GM12878 (cell line): ENCODE data around the gene UQCC2. TPM values are rescaled to one million over a fixed set of nuclear protein-coding genes. Genes with fewer than 3 reads are reported as not detected.

Experiments used
- ATAC-seq: fragments of 200-7000 bp; cut with Tn5 transposase; 3 replicates; pipeline ENCODE4 v1.9.1; 2020; ENCODE audit warnings: mild to moderate bottlenecking, moderate library complexity
- BruUV-seq: library from RNA; stranded (reverse); fragments of 400-500 nt; replicated peaks from 2 replicates; lab custom pipeline; 2021; lab: Mats Ljungman, UMichigan
- CTCF ChIA-PET: fragments of 300-600 bp; sonication (Branson Sonifier 250); formaldehyde crosslinking; extraction: SDS; loops from one replicate; lab custom pipeline; 2021; ENCODE audit warnings: inconsistent platforms; lab: Yijun Ruan, JAX
- POLR2A ChIA-PET: fragments of 350-600 bp; formaldehyde crosslinking; extraction: SDS; loops from one replicate; lab custom pipeline; 2021; ENCODE audit warnings: inconsistent platforms; lab: Charles Lee
- RAD21 ChIA-PET: fragments of 300-600 bp; sonication (Branson Sonifier 250); formaldehyde crosslinking; loops from one replicate; lab custom pipeline; 2023; ENCODE audit warnings: antibody characterized with exemption; ENCODE audit not compliant: unreplicated experiment; lab: Charles Lee
- SMC1A ChIA-PET: fragments of 300-600 bp; sonication (Branson Sonifier 250); formaldehyde crosslinking; loops from one replicate; lab custom pipeline; 2023; ENCODE audit not compliant: unreplicated experiment, uncharacterized antibody; lab: Charles Lee
- DNase-seq: peaks from one replicate; pipeline ENCODE4 v3.0.0-alpha.2; 2011; ENCODE audit warnings: low read depth, low spot score
- FAIRE-seq: peaks from 3 replicates; lab custom pipeline; 2011; peaks lifted over from hg19 to GRCh38; lab: Jason Lieb, UNC
- H2AFZ ChIP-seq: 2 replicates; pipeline ENCODE4 v1.6.0; 2011; ENCODE audit warnings: low read depth, low read length, control low read depth; ENCODE audit not compliant: control insufficient read depth
- H3K27ac ChIP-seq: 2 replicates; pipeline ENCODE4 v1.5.1; 2011; ENCODE audit warnings: control low read depth; ENCODE audit not compliant: control insufficient read depth, insufficient read depth
- H3K27me3 ChIP-seq, 2 experiments: replicated peaks in 1 of 2; 2 replicates each; pipeline versions ENCODE4 v1.6.0 to v1.6.1; 2011; ENCODE audit warnings: low read length in 1 of 2; ENCODE audit not compliant: control insufficient read depth in 2 of 2, insufficient read depth in 2 of 2
- H3K36me3 ChIP-seq, 2 experiments: 2 replicates each; pipeline ENCODE4 v1.5.1; 2011; ENCODE audit warnings: low read length in 1 of 2; ENCODE audit not compliant: control insufficient read depth in 2 of 2, insufficient read depth in 2 of 2
- H3K4me1 ChIP-seq: 2 replicates; pipeline ENCODE4 v1.6.1; 2011; ENCODE audit warnings: mild to moderate bottlenecking, low read length, moderate library complexity, mixed read lengths; ENCODE audit not compliant: control insufficient read depth, insufficient read depth
- H3K4me2 ChIP-seq: 2 replicates; pipeline ENCODE4 v1.6.0; 2011; ENCODE audit warnings: control low read depth; ENCODE audit not compliant: control insufficient read depth, insufficient read depth
- H3K4me3 ChIP-seq: fragments of 200-600 bp; sonication (generic); 2 replicates; pipeline ENCODE4 v1.5.1; 2016
- H3K79me2 ChIP-seq: 2 replicates; pipeline ENCODE4 v1.6.0; 2011; ENCODE audit warnings: low read length; ENCODE audit not compliant: control insufficient read depth, insufficient read depth
- H3K9ac ChIP-seq: 2 replicates; pipeline ENCODE4 v1.8.0; 2011; ENCODE audit warnings: low read length, control low read depth, mixed read lengths; ENCODE audit not compliant: control insufficient read depth, insufficient read depth
- H3K9me3 ChIP-seq: replicated peaks from 3 replicates; pipeline ENCODE4 v1.5.1; 2011; ENCODE audit warnings: mild to moderate bottlenecking, low read length; ENCODE audit not compliant: control insufficient read depth, insufficient read depth
- H4K20me1 ChIP-seq: 2 replicates; pipeline ENCODE4 v1.6.0; 2011; ENCODE audit not compliant: control insufficient read depth, insufficient read depth
- CREB1 ChIP-seq: IDR thresholded peaks from 2 replicates; pipeline ENCODE4 v1.6.1; 2012; ENCODE audit warnings: low read depth, mild to moderate bottlenecking, inconsistent platforms
- EZH2 ChIP-seq: IDR thresholded peaks from 2 replicates; pipeline ENCODE4 v1.6.1; 2012; ENCODE audit warnings: low read depth, mild to moderate bottlenecking, control low read depth, inconsistent platforms, low read length, borderline replicate concordance; ENCODE audit not compliant: control insufficient read depth
- GABPA ChIP-seq: IDR thresholded peaks from 2 replicates; pipeline ENCODE4 v1.6.1; 2014; ENCODE audit warnings: antibody characterized with exemption, low read depth, mild to moderate bottlenecking, inconsistent platforms
- MTA3 ChIP-seq: IDR thresholded peaks from 2 replicates; pipeline ENCODE4 v1.6.1; 2012; ENCODE audit warnings: low read length, inconsistent platforms, borderline replicate concordance
- STAT1 ChIP-seq: fragments of 450-650 bp; conservative IDR thresholded peaks from 2 replicates; pipeline ENCODE4 v1.6.1; 2014; ENCODE audit warnings: antibody characterized with exemption, mild to moderate bottlenecking
- TCF3 ChIP-seq: IDR thresholded peaks from 2 replicates; pipeline ENCODE4 v1.6.1; 2012; ENCODE audit warnings: low read depth, mild to moderate bottlenecking, low read length, borderline replicate concordance; ENCODE audit not compliant: insufficient read depth
- ZNF384 ChIP-seq: IDR thresholded peaks from 2 replicates; pipeline ENCODE4 v1.6.1; 2012; ENCODE audit warnings: low read depth, mild to moderate bottlenecking, low read length, improper control_type of control experiment, borderline replicate concordance
- ZSCAN29 ChIP-seq: fragments of 450-650 bp; IDR thresholded peaks from 2 replicates; pipeline ENCODE4 v1.6.1; 2017; ENCODE audit warnings: mild to moderate bottlenecking, moderate library complexity
- WGBS: methylation state at CpG from one replicate; pipeline ENCODE4 v1.1.6; 2016; ENCODE audit warnings: low lambda C conversion rate; ENCODE audit not compliant: insufficient replicate concordance, insufficient coverage; ENCODE audit errors: missing lambda C conversion rate; 5-methylcytosine and 5-hydroxymethylcytosine counted together
- in situ Hi-C: fragments of 300-500 bp; cut with MboI; formaldehyde crosslinking; loops from 9 replicates; pipeline ENCODE4 v1.14.3; 2018; ENCODE audit warnings: mixed read lengths
- intact Hi-C: fragments of 100-400 bp; cut with micrococcal nuclease; formaldehyde crosslinking; loops from one replicate; pipeline ENCODE4 v1.14.2; 2022; ENCODE audit not compliant: unreplicated experiment
- polyA plus RNA-seq, 11 experiments: library from polyadenylated mRNA; depleted of rRNA in 4 of 11; unstranded in 6 of 11; stranded (reverse) in 5 of 11; fragments of >200 nt; fragmentation: Nextera tagmentation in 4 of 11; fragmentation: Illumina TruSeq in 1 of 11; extraction: Ambion mirVana in 4 of 11; extraction: Trizol in 1 of 11; gene quantifications; 1 replicate in 1 of 11; 2 replicates in 10 of 11; pipeline versions ENCODE4 v1.2.1 to v1.2.3, GENCODE V29; 2011 to 2016; ENCODE audit warnings: inconsistent platforms in 2 of 11, missing spikeins in 2 of 11, low read depth in 1 of 11
- total RNA-seq, 4 experiments: library from RNA; depleted of rRNA in 3 of 4; stranded (reverse); fragments of >200 nt in 3 of 4; fragmentation: Illumina TruSeq in 1 of 4; extraction: Trizol in 1 of 4; gene quantifications; 2 replicates each; pipeline versions ENCODE4 v1.2.1 to v1.2.3, GENCODE V29; 2013 to 2021
- TF ChIP-seq, protein P1 (sequence below): fragments of 450-650 bp; formaldehyde crosslinking; IDR thresholded peaks from 2 replicates; pipeline ENCODE4 v1.4.0; 2020; ENCODE audit warnings: mild to moderate bottlenecking, moderate library complexity
- TF ChIP-seq, protein P2 (sequence below): fragments of 450-650 bp; IDR thresholded peaks from 2 replicates; pipeline ENCODE4 v1.6.1; 2018; ENCODE audit warnings: mild to moderate bottlenecking, low read depth, moderate library complexity; ENCODE audit not compliant: partially characterized antibody
- TF ChIP-seq, protein P3 (sequence below): IDR thresholded peaks from 2 replicates; pipeline ENCODE4 v1.6.1; 2011; ENCODE audit warnings: low read depth, mild to moderate bottlenecking, low read length, moderate library complexity, borderline replicate concordance; ENCODE audit errors: extremely low read depth
- TF ChIP-seq, protein P4 (sequence below): IDR thresholded peaks from 2 replicates; pipeline ENCODE4 v1.6.1; 2012; ENCODE audit warnings: low read length, inconsistent platforms
- TF ChIP-seq, protein P5 (sequence below): fragments of 450-650 bp; IDR thresholded peaks from 2 replicates; pipeline ENCODE4 v1.6.1; 2017; ENCODE audit warnings: antibody characterized with exemption, mild to moderate bottlenecking, moderate library complexity

Gene UQCC2
- total and polyA plus RNA-seq, 10 of the 15 experiments (the other 5 are each of a cell fraction or from before 2014, with no cell fraction given), result 40.6 to 478 (median 71.2) TPM

DNA sequence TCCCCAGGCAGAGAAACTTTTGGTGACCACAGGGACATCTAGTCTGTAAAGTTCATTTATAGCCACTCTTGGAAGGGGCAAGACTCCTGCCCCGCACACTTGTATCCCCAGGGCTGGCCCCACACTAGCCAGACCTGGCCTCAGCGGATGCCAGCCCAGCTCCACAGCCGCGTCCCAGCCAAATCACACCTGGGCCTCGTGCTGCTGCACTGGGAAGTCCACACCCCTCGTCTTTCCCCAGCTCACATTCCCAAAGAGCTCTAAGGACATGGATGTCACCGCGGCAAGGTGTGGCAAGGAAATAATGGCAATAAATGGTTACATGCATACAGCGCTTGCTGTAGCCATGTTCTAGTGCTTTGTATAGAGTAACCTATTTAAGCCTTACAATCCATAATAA, 26.7 kb upstream of the UQCC2 start:
- ATAC-seq (no peak), DNase-seq (no peak), FAIRE-seq (no peak)
- ChIA-PET POLR2A (no interaction called here), SMC1A (no interaction called here), RAD21 (no interaction called here), CTCF (no interaction called here)
- Histone ChIP-seq H3K4me3 (no peak overlapping the region), H3K27me3 (no peaks in the 10 kb centered on the region; a peak in 1 of 4 replicates), H3K79me2 (no peaks in the 10 kb centered on the region), H3K9me3 (no peaks in the 10 kb centered on the region), H3K36me3 (no peaks in the 10 kb centered on the region), H3K9ac (no peak overlapping the region), H4K20me1 (no peaks in the 10 kb centered on the region), H3K4me2 (no peak overlapping the region), H3K27ac (no peak overlapping the region), H2AFZ (no peak overlapping the region), H3K4me1 (no peaks in the 10 kb centered on the region)
- intact Hi-C loops, result no loop called here
- in situ Hi-C loops, result no loop called here
- BruUV-seq, result no TSS peak
- WGBS, result 73% methylated on average over 9 of the region's 9 CpGs
- TF ChIP-seq STAT1 (no peak), GABPA (no peak), MTA3 (no peak), ZSCAN29 (no peak), EZH2 (no peak), TCF3 (no peak), ZNF384 (no peak), CREB1 (no peak)
- TF ChIP-seq, protein P1, sequence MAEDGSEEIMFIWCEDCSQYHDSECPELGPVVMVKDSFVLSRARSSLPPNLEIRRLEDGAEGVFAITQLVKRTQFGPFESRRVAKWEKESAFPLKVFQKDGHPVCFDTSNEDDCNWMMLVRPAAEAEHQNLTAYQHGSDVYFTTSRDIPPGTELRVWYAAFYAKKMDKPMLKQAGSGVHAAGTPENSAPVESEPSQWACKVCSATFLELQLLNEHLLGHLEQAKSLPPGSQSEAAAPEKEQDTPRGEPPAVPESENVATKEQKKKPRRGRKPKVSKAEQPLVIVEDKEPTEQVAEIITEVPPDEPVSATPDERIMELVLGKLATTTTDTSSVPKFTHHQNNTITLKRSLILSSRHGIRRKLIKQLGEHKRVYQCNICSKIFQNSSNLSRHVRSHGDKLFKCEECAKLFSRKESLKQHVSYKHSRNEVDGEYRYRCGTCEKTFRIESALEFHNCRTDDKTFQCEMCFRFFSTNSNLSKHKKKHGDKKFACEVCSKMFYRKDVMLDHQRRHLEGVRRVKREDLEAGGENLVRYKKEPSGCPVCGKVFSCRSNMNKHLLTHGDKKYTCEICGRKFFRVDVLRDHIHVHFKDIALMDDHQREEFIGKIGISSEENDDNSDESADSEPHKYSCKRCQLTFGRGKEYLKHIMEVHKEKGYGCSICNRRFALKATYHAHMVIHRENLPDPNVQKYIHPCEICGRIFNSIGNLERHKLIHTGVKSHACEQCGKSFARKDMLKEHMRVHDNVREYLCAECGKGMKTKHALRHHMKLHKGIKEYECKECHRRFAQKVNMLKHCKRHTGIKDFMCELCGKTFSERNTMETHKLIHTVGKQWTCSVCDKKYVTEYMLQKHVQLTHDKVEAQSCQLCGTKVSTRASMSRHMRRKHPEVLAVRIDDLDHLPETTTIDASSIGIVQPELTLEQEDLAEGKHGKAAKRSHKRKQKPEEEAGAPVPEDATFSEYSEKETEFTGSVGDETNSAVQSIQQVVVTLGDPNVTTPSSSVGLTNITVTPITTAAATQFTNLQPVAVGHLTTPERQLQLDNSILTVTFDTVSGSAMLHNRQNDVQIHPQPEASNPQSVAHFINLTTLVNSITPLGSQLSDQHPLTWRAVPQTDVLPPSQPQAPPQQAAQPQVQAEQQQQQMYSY (CRISPR knock-in tag), result no peak
- TF ChIP-seq, protein P2, sequence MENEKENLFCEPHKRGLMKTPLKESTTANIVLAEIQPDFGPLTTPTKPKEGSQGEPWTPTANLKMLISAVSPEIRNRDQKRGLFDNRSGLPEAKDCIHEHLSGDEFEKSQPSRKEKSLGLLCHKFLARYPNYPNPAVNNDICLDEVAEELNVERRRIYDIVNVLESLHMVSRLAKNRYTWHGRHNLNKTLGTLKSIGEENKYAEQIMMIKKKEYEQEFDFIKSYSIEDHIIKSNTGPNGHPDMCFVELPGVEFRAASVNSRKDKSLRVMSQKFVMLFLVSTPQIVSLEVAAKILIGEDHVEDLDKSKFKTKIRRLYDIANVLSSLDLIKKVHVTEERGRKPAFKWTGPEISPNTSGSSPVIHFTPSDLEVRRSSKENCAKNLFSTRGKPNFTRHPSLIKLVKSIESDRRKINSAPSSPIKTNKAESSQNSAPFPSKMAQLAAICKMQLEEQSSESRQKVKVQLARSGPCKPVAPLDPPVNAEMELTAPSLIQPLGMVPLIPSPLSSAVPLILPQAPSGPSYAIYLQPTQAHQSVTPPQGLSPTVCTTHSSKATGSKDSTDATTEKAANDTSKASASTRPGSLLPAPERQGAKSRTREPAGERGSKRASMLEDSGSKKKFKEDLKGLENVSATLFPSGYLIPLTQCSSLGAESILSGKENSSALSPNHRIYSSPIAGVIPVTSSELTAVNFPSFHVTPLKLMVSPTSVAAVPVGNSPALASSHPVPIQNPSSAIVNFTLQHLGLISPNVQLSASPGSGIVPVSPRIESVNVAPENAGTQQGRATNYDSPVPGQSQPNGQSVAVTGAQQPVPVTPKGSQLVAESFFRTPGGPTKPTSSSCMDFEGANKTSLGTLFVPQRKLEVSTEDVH, result no peak
- TF ChIP-seq, protein P3, sequence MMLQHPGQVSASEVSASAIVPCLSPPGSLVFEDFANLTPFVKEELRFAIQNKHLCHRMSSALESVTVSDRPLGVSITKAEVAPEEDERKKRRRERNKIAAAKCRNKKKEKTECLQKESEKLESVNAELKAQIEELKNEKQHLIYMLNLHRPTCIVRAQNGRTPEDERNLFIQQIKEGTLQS, result no peak
- TF ChIP-seq, protein P4, sequence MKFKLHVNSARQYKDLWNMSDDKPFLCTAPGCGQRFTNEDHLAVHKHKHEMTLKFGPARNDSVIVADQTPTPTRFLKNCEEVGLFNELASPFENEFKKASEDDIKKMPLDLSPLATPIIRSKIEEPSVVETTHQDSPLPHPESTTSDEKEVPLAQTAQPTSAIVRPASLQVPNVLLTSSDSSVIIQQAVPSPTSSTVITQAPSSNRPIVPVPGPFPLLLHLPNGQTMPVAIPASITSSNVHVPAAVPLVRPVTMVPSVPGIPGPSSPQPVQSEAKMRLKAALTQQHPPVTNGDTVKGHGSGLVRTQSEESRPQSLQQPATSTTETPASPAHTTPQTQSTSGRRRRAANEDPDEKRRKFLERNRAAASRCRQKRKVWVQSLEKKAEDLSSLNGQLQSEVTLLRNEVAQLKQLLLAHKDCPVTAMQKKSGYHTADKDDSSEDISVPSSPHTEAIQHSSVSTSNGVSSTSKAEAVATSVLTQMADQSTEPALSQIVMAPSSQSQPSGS, result no peak
- TF ChIP-seq, protein P5, sequence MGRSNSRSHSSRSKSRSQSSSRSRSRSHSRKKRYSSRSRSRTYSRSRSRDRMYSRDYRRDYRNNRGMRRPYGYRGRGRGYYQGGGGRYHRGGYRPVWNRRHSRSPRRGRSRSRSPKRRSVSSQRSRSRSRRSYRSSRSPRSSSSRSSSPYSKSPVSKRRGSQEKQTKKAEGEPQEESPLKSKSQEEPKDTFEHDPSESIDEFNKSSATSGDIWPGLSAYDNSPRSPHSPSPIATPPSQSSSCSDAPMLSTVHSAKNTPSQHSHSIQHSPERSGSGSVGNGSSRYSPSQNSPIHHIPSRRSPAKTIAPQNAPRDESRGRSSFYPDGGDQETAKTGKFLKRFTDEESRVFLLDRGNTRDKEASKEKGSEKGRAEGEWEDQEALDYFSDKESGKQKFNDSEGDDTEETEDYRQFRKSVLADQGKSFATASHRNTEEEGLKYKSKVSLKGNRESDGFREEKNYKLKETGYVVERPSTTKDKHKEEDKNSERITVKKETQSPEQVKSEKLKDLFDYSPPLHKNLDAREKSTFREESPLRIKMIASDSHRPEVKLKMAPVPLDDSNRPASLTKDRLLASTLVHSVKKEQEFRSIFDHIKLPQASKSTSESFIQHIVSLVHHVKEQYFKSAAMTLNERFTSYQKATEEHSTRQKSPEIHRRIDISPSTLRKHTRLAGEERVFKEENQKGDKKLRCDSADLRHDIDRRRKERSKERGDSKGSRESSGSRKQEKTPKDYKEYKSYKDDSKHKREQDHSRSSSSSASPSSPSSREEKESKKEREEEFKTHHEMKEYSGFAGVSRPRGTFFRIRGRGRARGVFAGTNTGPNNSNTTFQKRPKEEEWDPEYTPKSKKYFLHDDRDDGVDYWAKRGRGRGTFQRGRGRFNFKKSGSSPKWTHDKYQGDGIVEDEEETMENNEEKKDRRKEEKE, result no peak
